HG02678 (cell line): ENCODE measurements around the gene AHR.
"Not testable (repeated sequence)": the region's sequence is repeated elsewhere in the genome, so short reads cannot be mapped to it uniquely, and the experiment has no call there.

Experiments
- ATAC-seq: cut with Tn5 transposase; IDR thresholded peaks from one replicate; pipeline ENCODE4 v1.9.1; 2021; ENCODE audit warnings: mild to moderate bottlenecking, moderate library complexity; ENCODE audit not compliant: unreplicated experiment

The AHR gene

GRCh38 chr7:17371671-17372524, 73.4 kb downstream of the AHR start:
- no peak for ATAC-seq

- no peak for ATAC-seq
Observed at GRCh38 chr7:17374157-17374556, 75.7 kb downstream of the AHR start.

- no peak for ATAC-seq
Observed at GRCh38 chr7:17374654-17375053, 76.2 kb downstream of the AHR start.

GRCh38 chr7:17376595-17376994, 78.1 kb downstream of the AHR start:
- ATAC-seq: no peak

GRCh38 chr7:17380736-17381662, 82.5 kb downstream of the AHR start:
- no peak for ATAC-seq

- peak; percentile 53 for ATAC-seq
Observed at GRCh38 chr7:17382408-17383354, 84.2 kb downstream of the AHR start.

GRCh38 chr7:17384400-17384799, 85.9 kb downstream of the AHR start:
- ATAC-seq: no peak

- ATAC-seq: no peak
Observed at GRCh38 chr7:17385612-17386011, 87.2 kb downstream of the AHR start.

GRCh38 chr7:17390392-17390791, 91.9 kb downstream of the AHR start:
- ATAC-seq: no peak

- ATAC-seq: no peak
Observed at GRCh38 chr7:17391366-17391765, 92.9 kb downstream of the AHR start.

GRCh38 chr7:17392846-17393245, 94.4 kb downstream of the AHR start:
- ATAC-seq: no peak

GRCh38 chr7:17394563-17394962, 96.1 kb downstream of the AHR start:
- ATAC-seq: not testable (repeated sequence)
